Raji (cell line): ENCODE results near the gene ALG12.

Experiments used
- POLR2A ChIP-seq: IDR thresholded peaks from 2 replicates; pipeline ENCODE4 v1.6.1; 2011; ENCODE audit warnings: low read depth, low read length, control low read depth; ENCODE audit not compliant: insufficient read depth

ALG12 gene

GRCh38 chr22:49951986-49952896 lies 34.0 kb upstream of the ALG12 start:
- no peak for TF ChIP-seq POLR2A

GRCh38 chr22:49951678-49951985 lies 33.4 kb upstream of the ALG12 start:
- no peak for TF ChIP-seq POLR2A

GRCh38 chr22:49951000-49951677 lies 32.9 kb upstream of the ALG12 start:
- no peak for TF ChIP-seq POLR2A

DNA sequence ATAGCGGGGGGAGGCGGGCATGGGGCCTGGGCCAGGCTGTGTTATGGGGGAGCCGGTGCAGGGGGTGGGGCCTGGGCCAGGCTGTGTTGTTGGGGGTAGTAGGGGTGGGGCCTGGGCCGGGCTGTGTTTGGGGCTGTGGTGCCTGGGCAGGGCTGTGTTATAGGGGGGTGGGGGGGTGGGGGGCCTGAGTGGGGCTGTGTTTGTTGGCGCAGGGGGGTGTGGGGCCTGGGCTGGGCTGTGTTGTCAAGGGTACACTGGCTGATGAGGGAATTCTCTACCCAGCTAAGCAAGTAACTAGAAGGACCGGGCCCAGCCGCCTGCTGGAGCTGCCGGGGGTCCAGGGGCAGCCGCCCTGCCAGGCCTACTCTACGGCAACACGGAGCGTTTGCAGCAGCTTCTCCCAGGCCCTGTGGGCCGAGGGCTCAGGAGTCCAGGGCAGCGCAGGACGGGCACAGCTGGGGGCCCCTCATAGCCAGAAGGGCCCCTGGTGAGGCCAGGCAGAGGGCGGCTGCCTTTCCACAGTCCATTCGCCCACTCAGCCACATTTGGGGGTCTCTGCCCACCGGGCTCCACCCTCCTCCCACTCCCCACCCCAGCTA lies 32.3 kb upstream of the ALG12 start:
- no peak for TF ChIP-seq POLR2A

GRCh38 chr22:49949914-49950292 lies 31.7 kb upstream of the ALG12 start:
- TF ChIP-seq POLR2A = no peak

GRCh38 chr22:49948958-49949913 lies 31.0 kb upstream of the ALG12 start:
- TF ChIP-seq POLR2A = no peak

DNA sequence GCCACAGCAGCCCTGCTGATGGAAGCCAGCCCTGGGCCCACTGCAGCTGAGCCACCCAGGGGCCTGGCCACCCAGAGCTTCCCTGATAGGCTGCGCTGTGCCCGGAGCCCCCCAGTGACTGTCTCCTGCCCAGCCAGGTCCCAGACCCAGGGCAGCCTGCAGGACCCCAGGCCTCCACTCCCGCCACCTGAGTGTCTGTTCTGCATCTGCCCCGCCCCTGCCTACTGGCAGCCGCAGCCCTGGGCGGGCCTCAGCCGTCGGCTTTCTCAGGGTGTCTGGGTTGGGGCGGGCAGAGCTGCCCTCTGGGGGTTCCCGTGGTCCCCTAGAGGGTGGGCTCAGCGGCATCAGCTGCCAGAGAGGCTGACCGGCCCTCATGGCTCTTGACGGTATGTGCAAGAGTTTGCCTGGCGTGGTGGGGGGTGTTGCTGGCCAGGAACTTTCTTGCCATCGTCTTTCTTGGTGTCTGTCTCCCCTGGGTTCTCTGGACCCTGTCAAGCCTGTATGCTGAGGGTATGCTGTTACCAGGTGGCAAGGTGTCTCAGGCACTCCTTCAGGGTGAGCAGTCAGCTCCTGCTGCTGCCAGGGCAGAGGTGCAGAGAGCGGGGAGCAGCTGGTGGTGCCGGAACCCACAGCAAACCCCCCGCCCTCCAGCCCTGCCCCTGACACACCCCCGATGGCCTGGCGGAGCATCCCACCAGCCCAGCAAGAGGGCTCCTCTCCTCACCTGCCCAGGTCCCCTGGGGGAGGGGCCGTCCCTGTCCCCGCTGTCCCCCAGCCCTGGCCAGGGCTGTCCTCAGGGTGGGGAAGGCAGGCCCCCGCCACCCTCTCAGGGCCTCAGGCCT lies 30.1 kb upstream of the ALG12 start:
- TF ChIP-seq POLR2A = no peak

DNA sequence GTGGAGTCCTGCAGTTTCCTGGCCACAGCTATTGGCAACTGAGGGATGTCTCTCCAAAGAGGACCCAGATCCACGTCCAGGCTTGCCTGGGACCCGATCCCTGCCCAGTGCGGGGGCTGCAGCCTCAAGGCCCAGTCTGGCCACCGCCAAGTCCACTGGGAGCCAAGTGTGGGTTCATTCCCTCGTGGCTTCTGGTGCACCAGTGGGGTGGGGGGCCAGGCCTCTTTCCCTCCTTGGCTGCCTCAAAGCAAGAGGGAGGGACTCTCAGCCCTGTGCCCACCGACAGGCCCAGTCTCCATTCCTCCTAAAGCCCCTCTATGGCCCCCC lies 29.0 kb upstream of the ALG12 start:
- TF ChIP-seq POLR2A = no peak

GRCh38 chr22:49946612-49947295 lies 28.5 kb upstream of the ALG12 start:
- no peak for TF ChIP-seq POLR2A

DNA sequence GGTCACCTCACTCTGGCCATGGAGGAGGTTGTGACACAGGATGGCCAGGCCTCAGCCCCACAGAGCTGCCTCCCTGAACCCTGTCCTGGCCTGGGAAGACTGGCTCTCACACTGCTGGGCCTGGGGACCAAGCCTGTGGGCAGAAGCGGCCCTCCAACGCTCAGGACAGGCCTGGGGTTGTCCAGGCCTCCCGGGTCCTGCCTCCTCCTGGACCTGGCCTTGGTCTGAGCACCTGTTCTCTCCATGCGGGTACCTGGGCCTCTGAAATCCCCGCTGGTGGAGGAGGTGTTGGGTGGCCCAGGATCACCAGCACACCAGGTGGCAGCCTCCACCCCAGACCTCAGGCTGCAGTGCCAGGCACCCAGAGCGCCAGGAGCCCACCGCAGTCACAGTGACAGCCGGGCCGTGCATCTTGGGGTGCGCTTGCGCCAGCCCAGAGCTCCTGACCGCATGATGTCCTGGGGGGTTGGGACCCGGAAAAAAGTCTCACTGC lies 26.2 kb upstream of the ALG12 start:
- no peak for TF ChIP-seq POLR2A

GRCh38 chr22:49943771-49944398 lies 25.6 kb upstream of the ALG12 start:
- TF ChIP-seq POLR2A = no peak

- no peak for TF ChIP-seq POLR2A
Measured at GRCh38 chr22:49943405-49943765, 25.1 kb upstream of the ALG12 start.
